AG04449 (cell line): ENCODE measurements around the gene TNFSF11.
"Not testable (repeated sequence)": the region's sequence is repeated elsewhere in the genome, so short reads cannot be mapped to it uniquely, and the experiment has no call there.

ENCODE experiments used
- CTCF ChIA-PET: fragments of 350-600 bp; formaldehyde crosslinking; extraction: SDS; loops from one replicate; lab custom pipeline; 2021; ENCODE audit warnings: antibody characterized with exemption; lab: Yijun Ruan, JAX
- POLR2A ChIA-PET: fragments of 400-600, 350-600 bp; formaldehyde crosslinking; extraction: SDS; loops from one replicate; lab custom pipeline; 2020; ENCODE audit warnings: antibody characterized with exemption, inconsistent platforms; lab: Yijun Ruan, JAX
- DNase-seq: peaks from one replicate; pipeline ENCODE4 v3.0.0-alpha.2; 2010; ENCODE audit warnings: low read depth, low spot score
- H3K4me3 ChIP-seq: 2 replicates; pipeline ENCODE4 v1.5.1; 2011; ENCODE audit warnings: low read depth, mild to moderate bottlenecking, control low read depth, low read length
- TF ChIP-seq, protein P1 (sequence below): IDR thresholded peaks from one replicate; pipeline ENCODE4 v1.5.1; 2011; ENCODE audit warnings: mild to moderate bottlenecking, moderate library complexity, low read length, control low read depth, inconsistent platforms; ENCODE audit not compliant: insufficient read depth; ENCODE audit errors: missing control alignments

Gene TNFSF11

DNA sequence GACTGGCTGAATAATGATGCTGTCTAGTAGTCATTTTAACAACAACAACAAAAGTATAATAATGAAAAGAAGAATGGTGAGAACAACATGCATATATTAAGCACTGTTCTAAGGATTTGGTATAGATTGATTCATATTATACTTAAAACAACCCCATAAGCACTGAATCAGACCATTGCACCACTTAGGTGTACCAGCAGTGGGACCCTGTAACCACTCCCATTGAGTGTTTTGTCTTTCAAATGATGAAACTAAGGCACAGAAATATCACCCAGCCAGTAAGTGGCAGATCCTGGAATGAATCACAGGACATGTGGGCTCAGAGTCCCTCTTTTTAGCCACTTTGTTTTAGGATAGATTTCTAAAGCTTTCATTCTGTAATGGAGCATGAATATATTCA lies 14.9 kb upstream of the TNFSF11 start:
- POLR2A ChIA-PET: no interaction called here
- CTCF ChIA-PET: no interaction called here
- TF ChIP-seq, protein P1, sequence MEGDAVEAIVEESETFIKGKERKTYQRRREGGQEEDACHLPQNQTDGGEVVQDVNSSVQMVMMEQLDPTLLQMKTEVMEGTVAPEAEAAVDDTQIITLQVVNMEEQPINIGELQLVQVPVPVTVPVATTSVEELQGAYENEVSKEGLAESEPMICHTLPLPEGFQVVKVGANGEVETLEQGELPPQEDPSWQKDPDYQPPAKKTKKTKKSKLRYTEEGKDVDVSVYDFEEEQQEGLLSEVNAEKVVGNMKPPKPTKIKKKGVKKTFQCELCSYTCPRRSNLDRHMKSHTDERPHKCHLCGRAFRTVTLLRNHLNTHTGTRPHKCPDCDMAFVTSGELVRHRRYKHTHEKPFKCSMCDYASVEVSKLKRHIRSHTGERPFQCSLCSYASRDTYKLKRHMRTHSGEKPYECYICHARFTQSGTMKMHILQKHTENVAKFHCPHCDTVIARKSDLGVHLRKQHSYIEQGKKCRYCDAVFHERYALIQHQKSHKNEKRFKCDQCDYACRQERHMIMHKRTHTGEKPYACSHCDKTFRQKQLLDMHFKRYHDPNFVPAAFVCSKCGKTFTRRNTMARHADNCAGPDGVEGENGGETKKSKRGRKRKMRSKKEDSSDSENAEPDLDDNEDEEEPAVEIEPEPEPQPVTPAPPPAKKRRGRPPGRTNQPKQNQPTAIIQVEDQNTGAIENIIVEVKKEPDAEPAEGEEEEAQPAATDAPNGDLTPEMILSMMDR: no peak
- no peak for DNase-seq
- no peak overlapping the region for H3K4me3 ChIP-seq

DNA sequence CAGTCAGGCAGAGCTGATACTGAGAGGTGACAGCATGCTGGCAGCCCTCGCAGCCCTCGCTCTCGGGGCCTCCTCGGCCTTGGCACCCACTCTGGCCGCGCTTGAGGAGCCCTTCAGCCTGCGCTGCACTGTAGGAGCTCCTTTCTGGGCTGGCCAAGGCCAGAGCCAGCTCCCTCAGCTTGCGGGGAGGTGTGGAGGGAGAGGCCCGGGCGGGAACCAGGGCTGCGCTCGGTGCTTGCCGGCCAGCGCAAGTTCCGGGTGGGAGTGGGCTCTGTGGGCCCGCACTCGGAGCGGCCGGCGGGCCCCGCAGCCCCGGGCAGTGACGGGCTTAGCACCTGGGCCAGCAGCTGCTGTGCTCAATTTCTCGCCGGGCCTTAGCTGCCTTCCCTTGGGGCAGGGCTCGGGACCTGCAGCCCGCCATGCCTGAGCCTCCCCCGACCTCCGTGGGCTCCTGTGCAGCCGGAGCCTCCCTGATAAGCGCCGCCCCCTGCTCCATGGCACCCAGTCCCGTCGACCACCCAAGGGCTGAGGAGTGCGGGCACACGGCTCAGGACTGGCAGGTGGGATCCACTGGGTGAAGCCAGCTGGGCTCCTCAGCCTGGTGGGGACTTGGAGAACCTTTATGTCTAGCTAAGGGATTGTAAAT lies 14.3 kb upstream of the TNFSF11 start:
- CTCF ChIA-PET, H3K4me3 ChIP-seq, DNase-seq, POLR2A ChIA-PET: not testable (repeated sequence)

DNA sequence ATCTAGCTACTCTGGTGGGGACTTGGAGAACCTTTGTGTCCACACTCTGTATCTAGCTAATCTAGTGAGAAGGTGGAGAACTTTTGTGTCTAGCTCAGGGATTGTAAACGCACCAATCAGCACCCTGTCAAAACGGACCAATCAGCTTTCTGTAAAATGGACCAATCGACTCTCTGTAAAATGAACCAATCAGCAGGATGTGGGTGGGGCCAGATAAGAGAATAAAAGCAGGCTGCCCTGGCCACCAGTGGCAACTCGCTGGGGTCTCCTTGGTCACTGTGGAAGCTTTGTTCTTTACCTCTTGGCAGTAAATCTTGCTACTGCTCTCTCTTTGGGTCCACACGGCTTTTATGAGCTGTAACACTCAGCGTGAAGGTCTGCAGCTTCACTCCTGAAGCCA lies 13.6 kb upstream of the TNFSF11 start:
- DNase-seq, H3K4me3 ChIP-seq, CTCF ChIA-PET, POLR2A ChIA-PET: not testable (repeated sequence)

DNA sequence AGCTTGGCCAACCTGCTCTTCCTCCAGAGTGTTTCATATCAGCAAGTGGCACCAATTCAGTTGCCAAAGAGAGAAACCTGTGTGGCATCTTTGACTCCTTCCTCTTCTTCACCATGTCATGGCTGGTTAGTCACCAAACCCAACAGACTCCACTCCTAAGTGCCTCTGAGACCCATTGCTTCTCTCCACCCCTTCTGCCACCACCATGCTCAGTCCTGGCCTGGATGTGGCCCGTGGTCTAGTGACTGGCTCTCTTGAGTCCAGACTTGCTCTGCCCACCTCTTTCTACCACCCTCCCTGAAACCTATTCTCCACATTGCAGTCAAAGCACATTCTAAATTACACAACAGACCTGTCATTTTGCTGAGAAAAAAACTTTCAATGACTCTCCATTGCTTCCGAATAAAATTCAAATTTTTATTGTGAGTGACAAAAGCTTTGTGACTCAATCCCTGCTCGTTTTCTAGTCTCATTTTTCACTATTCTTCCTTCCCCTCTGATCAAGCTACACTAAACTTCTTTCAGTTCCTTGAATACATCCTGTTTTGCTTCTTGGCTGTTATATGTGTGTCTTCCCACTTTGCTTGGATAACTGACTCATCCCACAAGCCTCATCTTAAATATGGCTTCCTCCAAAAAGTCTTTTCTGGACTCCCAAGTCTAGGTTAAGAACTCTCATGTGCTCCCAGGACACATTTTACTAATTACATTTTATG lies 12.0 kb upstream of the TNFSF11 start:
- ChIA-PET POLR2A (no interaction called here), CTCF (no interaction called here)
- no peak for DNase-seq
- TF ChIP-seq, protein P1: no peak
- H3K4me3 ChIP-seq: no peak overlapping the region

DNA sequence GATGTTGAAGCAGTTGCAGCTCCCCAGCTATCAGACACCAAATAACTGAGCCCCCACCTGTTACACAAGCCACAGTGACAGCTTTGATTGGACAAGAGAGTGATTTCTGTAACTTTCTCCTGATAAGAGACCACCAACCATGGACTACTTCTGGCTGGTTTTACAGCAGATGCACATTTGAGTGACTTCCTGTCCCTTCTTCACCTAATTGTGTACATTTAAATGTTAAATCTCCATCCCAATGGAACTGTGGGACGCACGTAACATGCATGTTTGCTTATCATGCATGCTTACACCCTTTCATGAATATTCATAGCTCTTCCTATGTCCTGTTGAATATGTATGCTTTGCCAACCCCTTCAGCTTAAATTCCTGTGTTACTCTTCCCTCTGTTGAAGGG lies 6.0 kb upstream of the TNFSF11 start:
- DNase-seq: no peak
- H3K4me3 ChIP-seq: no peak overlapping the region
- TF ChIP-seq, protein P1: no peak
- ChIA-PET POLR2A (no interaction called here), CTCF (no interaction called here)

DNA sequence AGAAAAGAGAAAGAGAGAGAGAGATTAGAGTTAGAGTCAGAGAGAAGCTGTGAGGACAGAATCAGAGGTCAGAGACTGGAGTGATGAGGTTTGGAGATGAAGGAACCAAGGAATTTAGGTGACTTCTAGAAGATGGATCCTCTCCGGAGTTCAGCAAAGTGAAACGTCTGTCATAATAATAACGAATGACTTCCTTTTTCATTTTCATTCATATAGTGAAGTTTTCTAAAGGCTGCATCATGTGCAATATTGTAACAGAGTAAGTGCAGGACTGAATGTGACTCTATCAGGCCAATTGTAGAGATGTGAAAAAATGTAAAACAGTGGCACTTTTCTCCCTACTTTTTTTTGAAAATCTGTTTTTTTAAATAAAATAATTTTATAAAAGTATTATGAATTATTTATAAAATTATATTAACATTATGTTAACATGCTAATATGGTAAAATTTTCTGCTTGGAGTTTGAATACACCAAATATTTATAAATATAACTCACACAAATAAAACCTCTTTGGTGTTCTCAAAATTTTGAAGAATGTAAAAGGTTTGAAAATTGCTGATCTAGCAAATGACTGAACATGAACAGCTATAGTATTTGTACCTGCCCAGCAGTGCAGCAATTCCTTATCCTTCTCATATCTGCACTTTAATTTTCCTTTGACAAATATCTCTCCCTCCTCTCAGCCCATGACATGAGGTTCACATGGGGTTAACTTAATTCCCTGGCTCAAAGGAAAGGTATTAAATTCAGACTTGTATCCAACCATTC lies 4.2 kb upstream of the TNFSF11 start:
- no peak for DNase-seq
- TF ChIP-seq, protein P1: no peak
- CTCF ChIA-PET: no interaction called here
- POLR2A ChIA-PET: no interaction called here
- no peak overlapping the region for H3K4me3 ChIP-seq

DNA sequence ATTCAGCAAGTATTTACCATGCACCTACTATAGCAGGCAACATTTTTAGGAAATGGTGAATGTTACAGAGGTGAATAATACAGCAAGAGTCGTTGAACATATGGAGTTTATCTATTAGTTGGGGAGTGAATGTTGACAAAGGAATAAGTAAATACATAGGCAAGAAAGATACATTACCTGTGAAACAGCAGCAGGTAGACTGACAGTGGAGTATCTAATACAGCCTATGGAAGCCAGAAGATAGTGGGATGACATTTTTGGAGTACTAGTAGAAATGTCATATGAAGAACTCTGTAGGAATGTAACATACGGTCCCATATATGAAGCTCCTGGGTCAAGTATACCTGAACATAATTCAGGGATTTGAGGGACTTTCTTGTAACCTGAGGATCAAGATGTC lies 2.1 kb upstream of the TNFSF11 start:
- ChIA-PET CTCF (no interaction called here), POLR2A (no interaction called here)
- TF ChIP-seq, protein P1: no peak
- no peak for DNase-seq
- no peak overlapping the region for H3K4me3 ChIP-seq
